Caco-2 (cell line): ENCODE data around the gene DPF3. TPM values are rescaled to one million over a fixed set of nuclear protein-coding genes. Genes with fewer than 3 reads are reported as not detected.

ENCODE experiments used
- BruUV-seq: library from RNA; stranded (reverse); fragments of 400-500 nt; replicated peaks from 2 replicates; lab custom pipeline; 2021; lab: Mats Ljungman, UMichigan
- CTCF ChIA-PET: fragments of 300-600 bp; sonication (Branson Sonifier 250); formaldehyde crosslinking; loops from one replicate; lab custom pipeline; 2022; ENCODE audit warnings: antibody characterized with exemption; lab: Charles Lee
- POLR2A ChIA-PET: fragments of 300-600 bp; sonication (Branson Sonifier 250); formaldehyde crosslinking; loops from one replicate; lab custom pipeline; 2022; ENCODE audit warnings: antibody characterized with exemption; lab: Charles Lee
- DNase-seq, 2 experiments: peaks; one replicate each; pipeline versions ENCODE4 v3.0.0 to v3.0.0-alpha.2; 2020 to 2022
- H3K27me3 ChIP-seq: replicated peaks from 2 replicates; pipeline ENCODE4 v1.6.0; 2011; ENCODE audit warnings: low read length; ENCODE audit not compliant: control insufficient read depth, insufficient read depth
- H3K36me3 ChIP-seq: 2 replicates; pipeline ENCODE4 v1.5.1; 2011; ENCODE audit warnings: low read length; ENCODE audit not compliant: control insufficient read depth, insufficient read depth
- H3K4me1 ChIP-seq: fragments of 250-450 bp; sonication (Bioruptor Pico); 2 replicates; pipeline ENCODE4 v1.5.1; 2020; ENCODE audit warnings: mild to moderate bottlenecking
- H3K4me3 ChIP-seq: 2 replicates; pipeline ENCODE4 v1.5.1; 2011; ENCODE audit warnings: low read depth, mild to moderate bottlenecking, control low read depth, low read length
- H3K9me3 ChIP-seq: fragments of 250-450 bp; sonication (Bioruptor Pico); 2 replicates; pipeline ENCODE4 v1.5.1; 2020; ENCODE audit warnings: mild to moderate bottlenecking, moderate library complexity
- H3K27ac Mint-ChIP-seq: one replicate; pipeline ENCODE4 v1.8.0; 2022; ENCODE audit warnings: mixed read lengths; ENCODE audit not compliant: unreplicated experiment
- H3K27me3 Mint-ChIP-seq: one replicate; pipeline ENCODE4 v1.8.0; 2022; ENCODE audit warnings: mixed read lengths; ENCODE audit not compliant: insufficient read depth, unreplicated experiment
- H3K36me3 Mint-ChIP-seq: one replicate; pipeline ENCODE4 v1.8.0; 2022; ENCODE audit warnings: mild to moderate bottlenecking, mixed read lengths; ENCODE audit not compliant: insufficient read depth, unreplicated experiment
- H3K4me1 Mint-ChIP-seq: one replicate; pipeline ENCODE4 v1.8.0; 2022; ENCODE audit warnings: low read depth, mixed read lengths; ENCODE audit not compliant: unreplicated experiment
- H3K4me3 Mint-ChIP-seq: one replicate; pipeline ENCODE4 v1.8.0; 2022; ENCODE audit warnings: mild to moderate bottlenecking, moderate library complexity, mixed read lengths; ENCODE audit not compliant: unreplicated experiment
- H3K9me3 Mint-ChIP-seq: one replicate; pipeline ENCODE4 v1.8.0; 2022; ENCODE audit warnings: mixed read lengths; ENCODE audit not compliant: unreplicated experiment
- intact Hi-C: fragments of 100-400 bp; cut with micrococcal nuclease; formaldehyde crosslinking; loops from one replicate; pipeline ENCODE4 v1.10.0; 2022; ENCODE audit not compliant: unreplicated experiment
- total RNA-seq: library from RNA; stranded (reverse); gene quantifications from 2 replicates; pipeline ENCODE4 v1.2.3, GENCODE V29; 2022
- TF ChIP-seq, protein P1 (sequence below), 2 experiments: fragments of 200-600 bp in 1 of 2; IDR thresholded peaks; 1 replicate in 1 of 2; 2 replicates in 1 of 2; pipeline versions ENCODE4 v1.5.1 to v1.8.0; 2011 to 2022; ENCODE audit warnings: antibody characterized with exemption in 1 of 2, control low read depth in 1 of 2, inconsistent platforms in 1 of 2, low read depth in 1 of 2, low read length in 1 of 2, mild to moderate bottlenecking in 1 of 2, moderate library complexity in 1 of 2; ENCODE audit not compliant: insufficient read depth in 1 of 2, severe bottlenecking in 1 of 2, unreplicated experiment in 1 of 2

The DPF3 gene
- total RNA-seq, 1 experiment from 2014 or later: not detected

- Histone ChIP-seq H3K27me3 (no peaks in the 10 kb centered on the region), H3K9me3 (no peaks in the 10 kb centered on the region), H3K4me1 (no peaks in the 10 kb centered on the region), H3K4me3 (no peak overlapping the region), H3K36me3 (no peaks in the 10 kb centered on the region)
- DNase-seq: no peak
- Mint-ChIP-seq H3K27me3 (peaks cover 19% of the 10 kb centered on the region), H3K9me3 (no peaks in the 10 kb centered on the region), H3K4me3 (no peak overlapping the region), H3K4me1 (no peaks in the 10 kb centered on the region), H3K36me3 (no peaks in the 10 kb centered on the region), H3K27ac (no peak overlapping the region)
- intact Hi-C loops: no loop called here
- TF ChIP-seq, protein P1, sequence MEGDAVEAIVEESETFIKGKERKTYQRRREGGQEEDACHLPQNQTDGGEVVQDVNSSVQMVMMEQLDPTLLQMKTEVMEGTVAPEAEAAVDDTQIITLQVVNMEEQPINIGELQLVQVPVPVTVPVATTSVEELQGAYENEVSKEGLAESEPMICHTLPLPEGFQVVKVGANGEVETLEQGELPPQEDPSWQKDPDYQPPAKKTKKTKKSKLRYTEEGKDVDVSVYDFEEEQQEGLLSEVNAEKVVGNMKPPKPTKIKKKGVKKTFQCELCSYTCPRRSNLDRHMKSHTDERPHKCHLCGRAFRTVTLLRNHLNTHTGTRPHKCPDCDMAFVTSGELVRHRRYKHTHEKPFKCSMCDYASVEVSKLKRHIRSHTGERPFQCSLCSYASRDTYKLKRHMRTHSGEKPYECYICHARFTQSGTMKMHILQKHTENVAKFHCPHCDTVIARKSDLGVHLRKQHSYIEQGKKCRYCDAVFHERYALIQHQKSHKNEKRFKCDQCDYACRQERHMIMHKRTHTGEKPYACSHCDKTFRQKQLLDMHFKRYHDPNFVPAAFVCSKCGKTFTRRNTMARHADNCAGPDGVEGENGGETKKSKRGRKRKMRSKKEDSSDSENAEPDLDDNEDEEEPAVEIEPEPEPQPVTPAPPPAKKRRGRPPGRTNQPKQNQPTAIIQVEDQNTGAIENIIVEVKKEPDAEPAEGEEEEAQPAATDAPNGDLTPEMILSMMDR (IDR thresholded peaks at IDR 0.05; ENCODE audit: insufficient read depth in 1 of 2, low read depth in 1 of 2, low read length in 1 of 2, severe bottlenecking in 1 of 2, unreplicated experiment in 1 of 2): no peak
- no TSS peak for BruUV-seq
- ChIA-PET POLR2A (no interaction called here), CTCF (no interaction called here)
Observed at GRCh38 chr14:72913809-72914208, 19.9 kb upstream of the DPF3 start.

DNA sequence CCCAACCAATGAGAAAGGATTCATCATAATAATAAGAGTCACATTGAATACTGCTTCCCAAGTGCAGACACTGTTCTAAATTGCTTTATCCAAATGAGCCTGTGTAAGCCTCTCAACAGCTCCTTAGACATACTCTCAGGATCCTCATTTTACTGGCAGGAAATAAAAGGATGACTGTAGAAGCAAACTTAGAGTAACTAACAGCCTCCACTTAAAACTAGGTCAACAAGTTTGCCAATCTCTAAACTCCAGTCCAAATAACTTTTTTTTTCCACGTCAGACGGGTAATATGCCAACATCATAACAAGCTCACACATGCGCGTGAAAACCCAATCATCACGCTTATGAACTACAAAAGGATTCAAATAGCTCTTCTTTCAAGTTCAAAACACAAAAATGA is 15.3 kb upstream of the DPF3 start:
- Mint-ChIP-seq H3K36me3 (no peaks in the 10 kb centered on the region), H3K9me3 (no peaks in the 10 kb centered on the region), H3K27me3 (peaks cover 7% of the 10 kb centered on the region), H3K27ac (no peak overlapping the region), H3K4me3 (no peak overlapping the region), H3K4me1 (peaks cover 12% of the 10 kb centered on the region)
- Histone ChIP-seq H3K4me3 (no peak overlapping the region), H3K4me1 (peaks cover 7% of the 10 kb centered on the region; the same call in 1 of the 2 replicates), H3K9me3 (no peaks in the 10 kb centered on the region), H3K27me3 (no peaks in the 10 kb centered on the region), H3K36me3 (no peaks in the 10 kb centered on the region)
- DNase-seq: no peak
- intact Hi-C loops: no loop called here
- TF ChIP-seq, protein P1 (IDR thresholded peaks at IDR 0.05; ENCODE audit: insufficient read depth in 1 of 2, low read depth in 1 of 2, low read length in 1 of 2, severe bottlenecking in 1 of 2, unreplicated experiment in 1 of 2): no peak
- BruUV-seq: no TSS peak
- ChIA-PET CTCF (interaction anchor here (0.7 to 1.7 kb wide), 2 partner anchors 39 to 233 kb away, joined by 3 read pairs; no protein-coding TSS in a partner anchor), POLR2A (no interaction called here)

- Mint-ChIP-seq H3K36me3 (no peaks in the 10 kb centered on the region), H3K4me1 (peaks cover 12% of the 10 kb centered on the region), H3K27me3 (no peaks in the 10 kb centered on the region), H3K9me3 (no peaks in the 10 kb centered on the region), H3K27ac (no peak overlapping the region), H3K4me3 (no peak overlapping the region)
- CTCF ChIA-PET: interaction anchor here (0.8 to 1.7 kb wide), 2 partner anchors 41 to 131 kb away, joined by 3 read pairs; no protein-coding TSS in a partner anchor
- Histone ChIP-seq H3K27me3 (no peaks in the 10 kb centered on the region), H3K4me1 (peaks cover 7% of the 10 kb centered on the region; the same call in 1 of the 2 replicates), H3K36me3 (no peaks in the 10 kb centered on the region), H3K4me3 (no peak overlapping the region), H3K9me3 (no peaks in the 10 kb centered on the region)
- intact Hi-C loops: no loop called here
- DNase-seq: no peak
- TF ChIP-seq, protein P1 (IDR thresholded peaks at IDR 0.05; ENCODE audit: insufficient read depth in 1 of 2, low read depth in 1 of 2, low read length in 1 of 2, severe bottlenecking in 1 of 2, unreplicated experiment in 1 of 2): no peak
- POLR2A ChIA-PET: no interaction called here
- BruUV-seq: no TSS peak
Observed at GRCh38 chr14:72907886-72908285, 14.0 kb upstream of the DPF3 start.
